T-helper 2 cell treated with Interferon-gamma antibody and Interleukin-4, amounts not matched to agents 100 ng/mL and 5 ng/mL, for 36 hours (primary cell): ENCODE results near the gene CST1. TPM values are rescaled to one million over a fixed set of nuclear protein-coding genes. Genes with fewer than 3 reads are reported as not detected.
"Not testable (repeated sequence)": the region's sequence is repeated elsewhere in the genome, so short reads cannot be mapped to it uniquely, and the experiment has no call there.

Experiments used
- intact Hi-C: fragments of 100-400 bp; cut with micrococcal nuclease; formaldehyde crosslinking; loops from one replicate; pipeline ENCODE4 v1.15.1; 2023
- total RNA-seq: library from RNA; stranded (reverse); gene quantifications from 2 replicates; pipeline ENCODE4 v1.2.3, GENCODE V29; 2022

Gene CST1, protein sequence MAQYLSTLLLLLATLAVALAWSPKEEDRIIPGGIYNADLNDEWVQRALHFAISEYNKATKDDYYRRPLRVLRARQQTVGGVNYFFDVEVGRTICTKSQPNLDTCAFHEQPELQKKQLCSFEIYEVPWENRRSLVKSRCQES
- total RNA-seq: not detected in 2 replicates

DNA sequence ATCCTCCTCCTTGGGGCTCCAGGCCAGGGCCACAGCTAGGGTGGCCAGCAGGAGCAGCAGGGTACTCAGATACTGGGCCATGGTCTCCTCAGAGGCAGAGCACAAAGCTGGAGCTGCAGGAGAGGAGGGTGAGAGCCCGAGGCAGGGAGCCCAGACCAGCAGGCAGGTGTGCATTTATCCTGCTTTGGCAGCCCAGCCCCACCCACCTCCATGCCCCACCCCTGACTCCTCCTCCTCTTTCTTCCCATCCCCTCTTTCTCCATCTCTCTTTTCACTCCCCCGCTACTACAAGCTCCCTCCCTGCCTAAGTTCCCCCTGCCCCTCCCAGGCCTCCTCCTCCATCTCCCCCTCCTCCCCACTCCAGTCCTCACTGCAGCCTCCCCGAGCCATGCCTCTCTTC lies at the start of gene CST1:
CST1 (minus strand) TSS at position 150 of the 400 bp plus-strand sequence; CDS start at position 81, 69 bp downstream.
- intact Hi-C loops: not testable (repeated sequence)

GRCh38 chr20:23799216-23799847 lies 48.6 kb upstream of the CST1 start:
- intact Hi-C loops: not testable (repeated sequence)

- intact Hi-C loops: no loop called here
These were observed 44.8 kb upstream of the CST1 start for GRCh38 chr20:23795526-23795925.

DNA sequence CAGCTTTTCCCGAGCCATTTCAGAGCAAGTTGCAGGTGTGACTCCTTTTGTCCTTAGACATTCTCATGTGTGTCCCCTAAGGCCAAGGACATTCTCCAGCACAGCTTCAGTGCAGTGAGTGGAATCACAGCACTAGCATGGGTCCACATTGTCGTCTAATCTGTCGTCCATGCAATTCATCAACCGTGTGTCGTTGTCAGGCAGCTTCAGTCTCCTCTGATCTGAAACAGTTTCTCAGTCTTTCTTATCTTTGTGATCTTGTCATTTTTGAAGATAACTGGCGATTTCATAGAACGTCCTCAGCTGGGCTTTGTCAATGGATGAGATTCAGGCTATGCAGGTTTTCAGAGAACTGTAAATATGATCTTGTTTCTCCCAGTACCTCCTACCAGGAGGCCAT lies 44.1 kb upstream of the CST1 start:
- intact Hi-C loops: no loop called here

DNA sequence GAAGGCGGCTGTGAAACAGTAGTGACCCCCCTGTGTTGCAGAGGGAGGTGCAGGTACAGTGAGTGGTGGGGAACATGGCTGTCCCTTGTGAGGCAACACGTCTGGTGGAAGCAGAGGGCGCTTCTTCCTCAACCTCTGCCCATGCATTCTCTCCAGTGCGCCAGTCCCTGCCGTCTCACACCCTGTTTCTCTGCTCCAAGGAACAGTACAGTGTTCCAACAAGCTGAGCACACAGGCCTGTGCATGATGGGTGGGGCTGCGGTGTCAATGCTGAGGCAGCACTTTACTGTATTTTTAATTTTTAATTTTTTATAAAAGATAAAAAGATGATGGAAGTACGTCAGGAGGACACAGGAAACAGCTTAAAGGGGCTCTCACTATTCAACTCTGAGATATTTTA lies 43.3 kb upstream of the CST1 start:
- intact Hi-C loops: no loop called here

DNA sequence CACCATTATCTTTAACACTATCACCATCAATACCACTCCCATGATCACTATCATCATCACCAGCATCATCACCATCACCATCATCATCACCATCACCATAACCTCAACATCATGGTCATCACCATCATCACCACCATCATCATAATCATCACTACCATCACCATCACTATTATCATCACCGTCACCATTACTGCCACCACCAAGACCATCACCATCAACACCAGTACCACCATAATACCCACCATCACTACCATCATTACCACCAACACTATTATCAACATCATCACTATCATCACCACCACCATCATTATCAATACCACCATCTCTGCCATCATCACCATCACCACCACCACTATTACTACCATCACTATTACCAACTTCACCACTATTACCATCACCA lies 32.7 kb upstream of the CST1 start:
- intact Hi-C loops: no loop called here

DNA sequence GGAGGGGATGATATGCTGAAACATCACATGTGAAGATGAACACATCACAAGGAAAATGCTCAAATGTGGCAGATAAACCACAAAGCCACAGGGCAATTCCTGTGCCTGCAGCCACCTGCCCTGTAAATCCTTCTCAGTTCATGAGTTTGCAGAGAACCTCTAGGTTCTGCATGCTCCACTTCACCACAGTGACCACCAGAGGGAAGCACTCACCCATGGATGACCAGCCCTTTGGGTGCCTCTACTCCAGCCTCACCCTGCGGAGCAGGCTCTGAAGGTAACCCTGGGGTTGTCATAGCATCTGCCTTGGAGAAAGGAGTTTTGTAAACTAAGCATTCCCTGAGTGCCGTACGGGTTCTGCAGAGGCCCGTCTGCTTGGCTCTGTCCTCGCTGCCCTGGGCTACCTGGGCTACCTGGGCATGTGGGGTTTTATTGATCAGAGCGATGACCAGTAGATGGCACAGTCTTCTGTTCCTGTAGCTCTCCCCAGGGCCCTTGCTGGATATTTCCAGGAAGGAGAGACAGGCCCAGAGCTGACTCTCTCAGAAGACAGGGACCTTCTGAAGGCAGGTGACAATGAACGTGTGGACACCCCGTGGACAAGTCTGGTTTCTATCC lies 31.7 kb upstream of the CST1 start:
- intact Hi-C loops: no loop called here

GRCh38 chr20:23778676-23779075 lies 27.9 kb upstream of the CST1 start:
- intact Hi-C loops: not testable (repeated sequence)

DNA sequence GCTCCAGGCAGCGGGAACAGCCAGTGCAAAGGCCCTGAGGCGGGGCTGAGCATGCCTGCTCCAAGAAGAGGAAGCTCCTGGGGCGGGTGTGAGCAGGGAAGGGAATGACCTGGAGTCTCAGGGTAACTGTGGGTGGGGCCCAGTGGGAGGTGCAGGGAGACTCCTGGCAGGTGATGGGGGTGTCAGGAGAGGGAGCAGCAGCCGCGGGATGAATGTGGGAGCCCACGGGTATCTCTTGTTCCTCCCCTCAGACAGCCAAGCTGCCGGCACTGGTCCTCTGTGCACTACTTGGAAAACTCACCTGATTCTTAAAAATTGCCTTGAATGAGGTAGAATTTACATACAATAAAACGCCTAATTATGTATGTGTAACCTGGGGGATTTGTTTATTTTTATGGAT lies 26.6 kb upstream of the CST1 start:
- intact Hi-C loops: not testable (repeated sequence)

DNA sequence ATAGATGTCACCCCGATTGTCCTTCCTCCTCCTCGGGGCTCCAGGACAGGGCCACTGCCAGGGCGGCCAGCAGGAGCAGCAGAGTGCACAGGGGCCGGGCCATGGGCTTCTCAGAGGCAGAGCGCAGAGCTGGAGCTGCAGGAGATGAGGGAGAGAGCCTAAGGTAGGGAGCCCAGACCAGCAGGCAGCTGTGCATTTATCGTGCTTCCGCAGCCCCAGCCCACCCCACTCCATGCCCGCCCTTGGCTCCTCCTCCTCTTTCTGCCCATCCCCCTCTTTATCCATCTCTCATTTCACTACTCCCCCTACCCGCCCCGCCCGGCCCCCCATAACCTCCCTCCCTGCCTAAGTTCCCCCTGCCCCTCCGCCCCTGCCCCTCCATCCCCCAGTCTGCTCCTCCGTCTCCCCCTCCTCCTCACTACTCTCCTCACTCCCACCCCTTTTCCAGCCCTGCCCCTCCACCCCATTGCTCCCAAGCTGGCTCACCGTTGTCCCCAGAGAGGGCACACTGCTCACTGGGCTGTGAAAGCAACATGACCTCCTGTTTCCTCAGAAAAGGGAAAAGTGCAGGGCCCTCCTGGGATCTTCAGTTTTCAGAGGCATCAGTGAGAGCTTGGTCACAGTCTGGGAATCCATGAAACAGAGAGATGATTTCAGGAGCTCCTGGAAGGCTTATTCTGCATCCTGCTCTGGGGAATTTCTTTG lies 25.5 kb upstream of the CST1 start:
- intact Hi-C loops: no loop called here

DNA sequence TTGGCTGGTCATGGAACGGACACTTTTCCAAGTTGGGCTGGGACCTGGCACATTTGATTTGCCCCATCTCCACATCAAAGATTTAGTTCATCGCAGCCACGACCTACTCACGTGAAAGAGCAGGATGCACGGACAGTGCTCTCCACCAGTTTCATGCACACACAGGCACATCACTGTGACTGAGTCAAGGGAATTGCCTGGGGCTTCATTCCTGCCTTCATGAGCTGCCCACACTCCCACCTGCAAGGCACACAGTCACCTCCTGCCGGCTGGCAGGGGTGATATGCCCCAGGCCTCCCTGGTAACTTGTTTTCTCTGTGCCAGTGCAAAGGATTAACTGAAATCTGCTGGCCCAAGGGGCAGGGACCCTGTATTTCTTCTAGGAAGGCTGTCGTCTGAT lies 23.3 kb upstream of the CST1 start:
- intact Hi-C loops: no loop called here

GRCh38 chr20:23773579-23773978 lies 22.8 kb upstream of the CST1 start:
- intact Hi-C loops: no loop called here

DNA sequence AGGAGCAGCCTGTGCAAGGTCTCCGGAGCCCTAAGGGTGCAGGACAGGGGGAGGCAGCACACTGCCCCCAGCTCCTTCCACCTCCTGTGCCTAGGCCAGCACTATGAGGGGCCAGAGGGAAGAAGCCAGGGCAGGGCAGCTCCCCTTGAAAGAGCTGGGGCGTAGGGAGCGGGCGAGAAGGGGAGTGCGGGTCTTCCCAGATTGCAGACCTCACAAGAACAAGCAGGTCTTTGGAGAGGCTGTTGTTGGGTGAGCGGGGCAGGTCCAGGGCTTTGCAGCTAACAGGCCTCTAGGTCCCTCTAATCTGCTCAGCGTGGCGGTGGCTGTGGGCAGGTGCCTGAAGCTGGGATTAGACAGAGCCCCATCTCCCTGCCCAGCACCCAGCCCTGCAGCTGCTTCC lies 22.4 kb upstream of the CST1 start:
- intact Hi-C loops: no loop called here

- intact Hi-C loops: no loop called here
These were observed 21.3 kb upstream of the CST1 start for GRCh38 chr20:23772074-23772473.

DNA sequence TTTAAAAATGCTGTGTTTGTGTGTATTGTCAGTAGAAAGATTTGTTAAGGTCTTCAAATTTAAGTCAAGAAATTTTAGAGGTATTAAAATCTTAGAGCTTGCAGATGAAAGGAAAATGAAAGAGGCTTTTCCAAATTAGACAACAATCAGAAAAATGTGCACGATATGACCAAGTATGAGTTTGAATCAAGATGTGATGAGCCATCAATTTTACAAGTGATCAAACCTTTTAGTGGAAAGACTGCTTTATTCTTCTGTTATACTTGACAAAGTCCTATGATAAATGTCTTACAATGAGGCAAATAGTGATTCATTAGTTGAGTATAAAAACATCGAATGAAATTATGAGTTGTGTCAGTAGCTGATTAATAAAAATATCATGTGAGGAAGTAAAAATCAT lies 19.6 kb upstream of the CST1 start:
- intact Hi-C loops: no loop called here

DNA sequence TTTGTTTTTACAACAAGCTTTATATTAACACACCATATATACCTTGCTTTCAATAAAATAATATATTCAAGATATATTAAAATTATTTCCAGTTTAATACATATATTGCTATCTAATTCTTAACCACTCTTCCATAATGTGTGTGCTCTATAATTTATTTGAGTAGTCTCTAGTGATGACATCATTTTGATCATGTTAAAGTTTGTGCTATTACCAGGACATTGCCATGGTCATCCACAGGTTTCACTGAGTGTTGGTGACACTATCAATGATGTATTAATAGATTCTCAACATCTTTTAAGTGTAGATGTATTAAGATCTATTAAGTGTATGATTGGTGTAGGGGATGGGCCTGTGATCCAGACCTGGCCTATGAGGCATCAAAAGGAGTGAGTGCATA lies 17.8 kb upstream of the CST1 start:
- intact Hi-C loops: not testable (repeated sequence)

DNA sequence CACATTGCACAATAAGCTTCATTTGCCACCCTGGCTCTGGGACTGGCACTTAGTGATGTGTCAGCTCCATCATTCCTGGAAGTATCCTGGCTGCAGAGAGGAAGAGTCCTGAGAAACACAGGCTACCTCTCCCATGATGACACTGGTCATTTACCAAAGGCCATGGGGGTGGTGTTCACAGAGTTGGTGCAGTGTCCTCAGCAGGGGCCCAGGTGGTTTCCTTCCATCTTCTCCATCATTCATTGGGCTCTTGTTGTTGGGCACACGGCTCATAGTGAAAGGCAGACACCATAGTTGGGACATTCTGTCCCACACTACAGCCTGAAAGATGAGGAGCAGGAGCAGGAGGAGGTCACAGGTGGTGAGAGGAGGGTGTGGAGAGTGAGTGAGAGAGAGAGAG lies 15.8 kb upstream of the CST1 start:
- intact Hi-C loops: no loop called here

DNA sequence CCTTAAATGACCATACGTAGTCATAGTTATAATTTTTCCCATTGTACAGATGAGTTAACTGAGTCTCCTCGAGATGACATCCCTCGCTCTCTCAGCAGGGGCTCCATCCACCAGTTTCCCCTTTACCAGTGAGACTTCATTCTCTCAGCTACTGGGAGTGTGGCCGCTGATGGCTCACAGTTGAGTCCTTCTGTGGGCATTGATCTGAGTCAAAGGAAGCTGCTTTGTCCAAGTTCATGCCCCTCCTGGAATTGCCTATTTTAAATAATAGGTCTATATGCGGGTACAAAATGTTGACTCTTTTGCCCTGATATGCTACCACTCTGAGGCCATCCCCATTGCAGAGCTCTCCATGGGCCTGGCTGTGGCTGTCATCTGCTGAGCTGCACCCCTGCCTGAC lies 14.8 kb upstream of the CST1 start:
- intact Hi-C loops: no loop called here

DNA sequence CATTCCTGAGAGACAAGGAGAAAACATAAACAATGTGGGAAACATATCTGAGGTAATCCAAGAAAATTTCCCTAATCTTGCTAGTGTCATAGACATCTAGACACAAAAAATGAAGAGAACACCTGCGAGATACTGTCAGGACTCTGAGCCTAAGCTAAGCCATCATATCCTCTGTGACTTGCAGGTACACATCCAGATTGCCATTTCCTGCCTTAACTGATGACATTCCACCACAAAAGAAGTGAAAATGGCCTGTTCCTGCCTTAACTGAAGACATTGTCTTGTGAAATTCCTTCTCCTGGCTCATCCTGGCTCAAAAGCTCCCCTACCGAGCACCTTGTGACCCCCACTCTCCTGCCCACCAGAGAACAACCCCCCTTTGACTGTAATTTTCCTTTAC lies 13.9 kb upstream of the CST1 start:
- intact Hi-C loops: not testable (repeated sequence)

- intact Hi-C loops: no loop called here
These were observed 12.6 kb upstream of the CST1 start for GRCh38 chr20:23763345-23763744.

DNA sequence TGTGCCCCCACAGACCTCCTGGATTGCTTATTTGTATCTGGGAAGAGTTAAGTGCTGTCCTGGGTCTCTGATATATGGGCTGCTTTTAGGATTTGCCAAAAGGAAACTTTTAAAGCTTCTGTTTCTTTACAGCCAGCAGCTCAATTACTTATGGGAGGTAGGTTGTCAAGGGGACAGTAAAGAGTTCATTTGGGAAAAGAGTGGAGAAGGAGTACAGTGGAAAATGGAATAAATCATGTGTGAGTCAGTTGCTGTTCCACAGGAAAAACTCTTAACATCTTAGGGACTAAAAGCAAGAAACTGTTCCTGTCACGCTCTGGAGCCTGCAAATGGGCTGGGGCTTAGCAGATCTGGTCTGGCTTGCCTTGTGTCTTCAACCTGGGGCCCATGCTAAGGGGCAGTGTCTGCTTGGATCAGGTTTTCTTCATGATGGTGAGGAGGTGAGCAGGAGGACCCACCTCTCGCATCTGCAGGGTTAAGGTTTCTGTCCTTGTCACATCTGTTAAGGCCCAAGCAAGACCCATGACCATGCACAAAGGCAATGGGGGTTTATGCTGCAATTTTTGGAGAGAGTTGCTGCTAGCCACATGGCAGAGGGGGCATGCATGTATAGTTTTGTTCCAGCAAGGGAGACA lies 8.7 kb upstream of the CST1 start:
- intact Hi-C loops: no loop called here

DNA sequence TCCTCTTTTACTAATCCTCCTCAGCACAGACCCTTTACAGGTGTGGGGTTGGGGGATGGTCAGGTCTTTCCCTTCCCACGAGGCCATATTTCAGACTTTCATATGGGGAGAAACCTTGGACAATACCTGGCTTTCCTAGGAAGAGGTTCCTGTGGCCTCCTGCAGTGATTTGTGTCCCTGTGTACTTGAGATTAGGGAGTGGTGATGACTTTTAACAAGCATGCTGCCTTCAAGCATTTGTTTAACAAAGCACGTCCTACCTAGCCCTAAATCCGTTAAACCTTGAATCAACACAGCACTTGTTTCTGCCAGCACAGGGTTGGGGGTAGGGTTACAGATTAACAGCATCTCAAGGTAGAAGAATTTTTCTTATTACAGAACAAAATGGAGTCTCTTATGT lies 6.1 kb upstream of the CST1 start:
- intact Hi-C loops: not testable (repeated sequence)
